Body of pancreas (tissue), 4 donors: ENCODE data around the gene SIPA1.

ENCODE experiments used
- POLR2A ChIP-seq, 3 donors: fragments of 450-650 bp; IDR thresholded peaks; one replicate each; pipeline ENCODE4 v1.6.1; 2016; ENCODE audit warnings: antibody characterized with exemption in 3 of 3, mild to moderate bottlenecking in 2 of 3
- TF ChIP-seq, protein P1 (sequence below), 7 experiments: fragments of 450-650 bp in 4 of 7; fragments of 200-600 bp in 3 of 7; sonication (generic) in 3 of 7; IDR thresholded peaks; one replicate each; pipeline ENCODE4 v1.5.1; 2016 to 2019; ENCODE audit warnings: antibody characterized with exemption in 7 of 7

- TF ChIP-seq, protein P1, sequence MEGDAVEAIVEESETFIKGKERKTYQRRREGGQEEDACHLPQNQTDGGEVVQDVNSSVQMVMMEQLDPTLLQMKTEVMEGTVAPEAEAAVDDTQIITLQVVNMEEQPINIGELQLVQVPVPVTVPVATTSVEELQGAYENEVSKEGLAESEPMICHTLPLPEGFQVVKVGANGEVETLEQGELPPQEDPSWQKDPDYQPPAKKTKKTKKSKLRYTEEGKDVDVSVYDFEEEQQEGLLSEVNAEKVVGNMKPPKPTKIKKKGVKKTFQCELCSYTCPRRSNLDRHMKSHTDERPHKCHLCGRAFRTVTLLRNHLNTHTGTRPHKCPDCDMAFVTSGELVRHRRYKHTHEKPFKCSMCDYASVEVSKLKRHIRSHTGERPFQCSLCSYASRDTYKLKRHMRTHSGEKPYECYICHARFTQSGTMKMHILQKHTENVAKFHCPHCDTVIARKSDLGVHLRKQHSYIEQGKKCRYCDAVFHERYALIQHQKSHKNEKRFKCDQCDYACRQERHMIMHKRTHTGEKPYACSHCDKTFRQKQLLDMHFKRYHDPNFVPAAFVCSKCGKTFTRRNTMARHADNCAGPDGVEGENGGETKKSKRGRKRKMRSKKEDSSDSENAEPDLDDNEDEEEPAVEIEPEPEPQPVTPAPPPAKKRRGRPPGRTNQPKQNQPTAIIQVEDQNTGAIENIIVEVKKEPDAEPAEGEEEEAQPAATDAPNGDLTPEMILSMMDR (IDR thresholded peaks at IDR 0.05) = no peak
- no peak for TF ChIP-seq POLR2A (IDR thresholded peaks at IDR 0.05)
Measured at GRCh38 chr11:65696802-65697552, 59.1 kb downstream of the SIPA1 start.
